ENCODE data around the gene SFXN1. TPM values are rescaled to one million over a fixed set of nuclear protein-coding genes. Genes with fewer than 3 reads are reported as not detected.
A peak's percentile ranks its signal among the peaks of the same experiment; 100 is the strongest.

Gene SFXN1
- total RNA-seq, 2 experiments from 2014 or later = 476 to 491 TPM

- intact Hi-C loops (cut with micrococcal nuclease) = no loop called here
- ATAC-seq = no peak
- DNase-seq = no peak
- H3K4me3 Mint-ChIP-seq = no peak overlapping the region
- no peaks in the 10 kb centered on the region for H3K27me3 Mint-ChIP-seq
- no peaks in the 10 kb centered on the region for H3K36me3 Mint-ChIP-seq (ENCODE audit: low read depth)
- peak; percentile 22 for TF ChIP-seq CTCF (IDR thresholded peaks at IDR 0.05)
- H3K9me3 Mint-ChIP-seq = peaks cover 3% of the 10 kb centered on the region
- POLR2A ChIA-PET = interaction anchor here (1.2 kb wide), 1 partner anchor 12 kb away, joined by 5 read pairs; no protein-coding TSS in a partner anchor
- H3K27ac Mint-ChIP-seq = peak overlapping the region; percentile 53
- peaks cover 24% of the 10 kb centered on the region for H3K4me1 Mint-ChIP-seq (ENCODE audit: low read depth)
- CTCF ChIA-PET = interaction anchor here (0.6 to 5.8 kb wide), 38 partner anchors 8 to 528 kb away, joined by 3 to 87 read pairs (median 4); partner anchors contain the start of genes DRD1 and SFXN1
These were observed 13.5 kb upstream of the SFXN1 start for GRCh38 chr5:175464942-175465233.

- intact Hi-C loops (cut with micrococcal nuclease) = no loop called here
- ATAC-seq = no peak
These were observed 13.1 kb upstream of the SFXN1 start for GRCh38 chr5:175465282-175465681.

GRCh38 chr5:175466700-175467318 lies 11.6 kb upstream of the SFXN1 start:
- DNase-seq (no peak), ATAC-seq (no peak)
- H3K36me3 Mint-ChIP-seq (ENCODE audit: low read depth) = no peaks in the 10 kb centered on the region
- H3K27me3 Mint-ChIP-seq = no peaks in the 10 kb centered on the region
- H3K4me3 Mint-ChIP-seq = no peak overlapping the region
- intact Hi-C loops (cut with micrococcal nuclease) = no loop called here
- TF ChIP-seq CTCF (IDR thresholded peaks at IDR 0.05) = no peak
- peaks cover 3% of the 10 kb centered on the region for H3K9me3 Mint-ChIP-seq
- peaks cover 28% of the 10 kb centered on the region for H3K4me1 Mint-ChIP-seq (ENCODE audit: low read depth)
- CTCF ChIA-PET = interaction anchor here (1.1 to 5.8 kb wide), 3 partner anchors 10 to 235 kb away, joined by 3 to 87 read pairs (median 14); partner anchors contain the start of gene SFXN1
- no peak overlapping the region for H3K27ac Mint-ChIP-seq
- POLR2A ChIA-PET = interaction anchor here (0.9 to 1.7 kb wide), 2 partner anchors 9 to 11 kb away, joined by 3 to 5 read pairs; partner anchors contain the start of gene SFXN1

More at GRCh38 chr5:175465282-175465681, 13.1 kb upstream of the SFXN1 start:
- peaks cover 3% of the 10 kb centered on the region for H3K9me3 Mint-ChIP-seq
- H3K36me3 Mint-ChIP-seq (ENCODE audit: low read depth) = no peaks in the 10 kb centered on the region
- ChIA-PET POLR2A (no interaction called here), CTCF (interaction anchor here (0.6 to 5.8 kb wide), 35 partner anchors 9 to 467 kb away, joined by 3 to 87 read pairs (median 4); partner anchors contain the start of genes DRD1 and SFXN1)
- no peak overlapping the region for H3K4me3 Mint-ChIP-seq
- H3K4me1 Mint-ChIP-seq (ENCODE audit: low read depth) = peaks cover 22% of the 10 kb centered on the region
- no peak for TF ChIP-seq CTCF (IDR thresholded peaks at IDR 0.05)
- H3K27ac Mint-ChIP-seq = no peak overlapping the region
- DNase-seq = no peak
- H3K27me3 Mint-ChIP-seq = no peaks in the 10 kb centered on the region

GRCh38 chr5:175467983-175468690 lies 10.2 kb upstream of the SFXN1 start:
- no peak overlapping the region for H3K4me3 Mint-ChIP-seq
- no peaks in the 10 kb centered on the region for H3K36me3 Mint-ChIP-seq (ENCODE audit: low read depth)
- TF ChIP-seq CTCF (IDR thresholded peaks at IDR 0.05) = no peak
- CTCF ChIA-PET = interaction anchor here (5.8 kb wide), 1 partner anchor 9 kb away, joined by 87 read pairs; the partner anchor contains the start of gene SFXN1
- intact Hi-C loops (cut with micrococcal nuclease) = no loop called here
- H3K27me3 Mint-ChIP-seq = no peaks in the 10 kb centered on the region
- peaks cover 31% of the 10 kb centered on the region for H3K4me1 Mint-ChIP-seq (ENCODE audit: low read depth)
- ATAC-seq (no peak), DNase-seq (no peak)
- H3K9me3 Mint-ChIP-seq = peaks cover 3% of the 10 kb centered on the region
- POLR2A ChIA-PET = interaction anchor here (1.7 kb wide), 1 partner anchor 10 kb away, joined by 5 read pairs; the partner anchor contains the start of gene SFXN1
- H3K27ac Mint-ChIP-seq = no peak overlapping the region

- POLR2A ChIA-PET = interaction anchor here (1.3 kb wide), 1 partner anchor 9 kb away, joined by 4 read pairs; the partner anchor contains the start of gene SFXN1
- no peaks in the 10 kb centered on the region for H3K27me3 Mint-ChIP-seq
- no peak overlapping the region for H3K27ac Mint-ChIP-seq
These were observed 9.5 kb upstream of the SFXN1 start for GRCh38 chr5:175468892-175469291.

More at GRCh38 chr5:175468892-175469291, 9.5 kb upstream of the SFXN1 start:
- peaks cover 31% of the 10 kb centered on the region for H3K4me1 Mint-ChIP-seq (ENCODE audit: low read depth)
- intact Hi-C loops (cut with micrococcal nuclease) = no loop called here
- ATAC-seq = no peak
- TF ChIP-seq CTCF (IDR thresholded peaks at IDR 0.05) = no peak
- no peaks in the 10 kb centered on the region for H3K36me3 Mint-ChIP-seq (ENCODE audit: low read depth)
- no peak for DNase-seq
- CTCF ChIA-PET = interaction anchor here (1.1 to 5.8 kb wide), 2 partner anchors 9 to 54 kb away, joined by 3 to 87 read pairs; partner anchors contain the start of gene SFXN1
- no peak overlapping the region for H3K4me3 Mint-ChIP-seq
- peaks cover 3% of the 10 kb centered on the region for H3K9me3 Mint-ChIP-seq

Measured in activated CD8-positive, alpha-beta T cell treated with anti-CD3 and anti-CD28 coated beads for 36 hours (primary cell).